ENCODE results near the gene FBXW12.
"Not testable (repeated sequence)": the region's sequence is repeated elsewhere in the genome, so short reads cannot be mapped to it uniquely, and the experiment has no call there.

The FBXW12 gene

GRCh38 chr3:48371651-48372376, at the start of gene FBXW12:
TSS of gene FBXW12 (plus strand) at chr3:48372219. CDS start at chr3:48372768, 549 bp downstream.
- ChIA-PET CTCF (no interaction called here), POLR2A (ENCODE audit: low non-redundant PET) (no interaction called here)
- no peak for TF ChIP-seq CTCF (conservative IDR thresholded peaks at IDR 0.05; ENCODE audit: low read depth)
- DNase-seq (ENCODE audit: low spot score), result no peak
- H3K27ac ChIP-seq, result no peak within 1 kb of the TSS

- DNase-seq (ENCODE audit: low spot score); POLR2A ChIA-PET (ENCODE audit: low non-redundant PET); CTCF ChIA-PET; H3K27ac ChIP-seq: not testable (repeated sequence)
These were observed 40.1 kb upstream of the FBXW12 start for GRCh38 chr3:48331706-48332435.

GRCh38 chr3:48333346-48334245, 38.4 kb upstream of the FBXW12 start, which contains the start of gene SPINK8:
TSS of gene SPINK8 (minus strand) at chr3:48333661. CDS start at chr3:48328341, 5,320 bp downstream.
- POLR2A ChIA-PET (ENCODE audit: low non-redundant PET); H3K27ac ChIP-seq; DNase-seq (ENCODE audit: low spot score); CTCF ChIA-PET: not testable (repeated sequence)

- POLR2A ChIA-PET (ENCODE audit: low non-redundant PET), result no interaction called here
- no peak overlapping the region for H3K27ac ChIP-seq
- DNase-seq (ENCODE audit: low spot score), result no peak
- no peak for TF ChIP-seq CTCF (conservative IDR thresholded peaks at IDR 0.05; ENCODE audit: low read depth)
- CTCF ChIA-PET, result no interaction called here
These were observed 37.4 kb upstream of the FBXW12 start for GRCh38 chr3:48334605-48335004.

- POLR2A ChIA-PET (ENCODE audit: low non-redundant PET); DNase-seq (ENCODE audit: low spot score); H3K27ac ChIP-seq; CTCF ChIA-PET: not testable (repeated sequence)
These were observed 36.7 kb upstream of the FBXW12 start for GRCh38 chr3:48335286-48335685.

- POLR2A ChIA-PET (ENCODE audit: low non-redundant PET); CTCF ChIA-PET; H3K27ac ChIP-seq: not testable (repeated sequence)
These were observed 34.5 kb upstream of the FBXW12 start for GRCh38 chr3:48337536-48337935.

GRCh38 chr3:48338635-48339034, 33.4 kb upstream of the FBXW12 start:
- POLR2A ChIA-PET (ENCODE audit: low non-redundant PET), result no interaction called here
- TF ChIP-seq CTCF (conservative IDR thresholded peaks at IDR 0.05; ENCODE audit: low read depth), result no peak
- no peak overlapping the region for H3K27ac ChIP-seq
- CTCF ChIA-PET, result no interaction called here
- DNase-seq (ENCODE audit: low spot score), result no peak

More at GRCh38 chr3:48337536-48337935, 34.5 kb upstream of the FBXW12 start:
- DNase-seq (ENCODE audit: low spot score), result not testable (repeated sequence)

GRCh38 chr3:48343432-48343831, 28.6 kb upstream of the FBXW12 start:
- DNase-seq (ENCODE audit: low spot score), result no peak
- no peak overlapping the region for H3K27ac ChIP-seq
- ChIA-PET POLR2A (ENCODE audit: low non-redundant PET) (no interaction called here), CTCF (no interaction called here)
- no peak for TF ChIP-seq CTCF (conservative IDR thresholded peaks at IDR 0.05; ENCODE audit: low read depth)

All from RWPE1 (cell line).